Liver (tissue), 9 donors: ENCODE results near the gene SHB. TPM values are rescaled to one million over a fixed set of nuclear protein-coding genes. Genes with fewer than 3 reads are reported as not detected.

ENCODE experiments used
- DNase-seq: peaks from one replicate; pipeline ENCODE4 v3.0.0-alpha.2; 2017; ENCODE audit warnings: low spot score
- H3K27ac ChIP-seq, 2 donors: one replicate each; pipeline ENCODE4 v1.7.0; 2013; ENCODE audit warnings: inconsistent platforms in 2 of 2, low read length in 2 of 2, control low read depth in 1 of 2, low read depth in 1 of 2, mild to moderate bottlenecking in 1 of 2
- H3K27me3 ChIP-seq, 4 donors: one replicate each; pipeline versions ENCODE4 v1.6.1 to v1.7.0; 2013; ENCODE audit warnings: low read length in 3 of 4, inconsistent platforms in 1 of 4, mild to moderate bottlenecking in 1 of 4, moderate library complexity in 1 of 4; ENCODE audit not compliant: control insufficient read depth in 4 of 4, insufficient read depth in 4 of 4
- H3K36me3 ChIP-seq, 4 donors: one replicate each; pipeline versions ENCODE4 v1.6.1 to v1.7.0; 2013; ENCODE audit warnings: low read length in 3 of 4, mild to moderate bottlenecking in 3 of 4, low read depth in 1 of 4, moderate library complexity in 1 of 4; ENCODE audit not compliant: control insufficient read depth in 4 of 4, insufficient read depth in 3 of 4
- H3K4me1 ChIP-seq, 4 donors: one replicate each; pipeline versions ENCODE4 v1.6.1 to v1.7.0; 2013; ENCODE audit warnings: low read length in 3 of 4, mild to moderate bottlenecking in 3 of 4, moderate library complexity in 1 of 4; ENCODE audit not compliant: control insufficient read depth in 4 of 4, insufficient read depth in 4 of 4
- H3K4me3 ChIP-seq, 3 donors: one replicate each; pipeline versions ENCODE4 v1.6.1 to v1.7.0; 2013; ENCODE audit warnings: low read length in 3 of 3, control low read depth in 1 of 3, low read depth in 1 of 3, mild to moderate bottlenecking in 1 of 3
- H3K9ac ChIP-seq, 2 donors: one replicate each; pipeline ENCODE4 v1.7.0; 2013; ENCODE audit warnings: low read length in 2 of 2, mild to moderate bottlenecking in 2 of 2, moderate library complexity in 2 of 2, control low read depth in 1 of 2, low read depth in 1 of 2
- H3K9me3 ChIP-seq, 4 donors: one replicate each; pipeline versions ENCODE4 v1.6.1 to v1.7.0; 2013; ENCODE audit warnings: low read length in 3 of 4; ENCODE audit not compliant: control insufficient read depth in 4 of 4
- CTCF ChIP-seq: fragments of 150-350 bp; IDR thresholded peaks from 2 replicates; pipeline ENCODE4 v1.5.1; 2017; ENCODE audit warnings: improper control_type of control experiment, low read depth, low read length; ENCODE audit not compliant: missing input control
- FOXA2 ChIP-seq: IDR thresholded peaks from 2 replicates; pipeline ENCODE4 v1.6.1; 2016; ENCODE audit warnings: antibody characterized with exemption
- HNF4G ChIP-seq: IDR thresholded peaks from 2 replicates; pipeline ENCODE4 v1.6.1; 2016; ENCODE audit warnings: antibody characterized with exemption
- JUND ChIP-seq, 2 donors: IDR thresholded peaks; 2 replicates each; pipeline ENCODE4 v1.6.1; 2016; ENCODE audit warnings: antibody characterized with exemption in 2 of 2
- MAX ChIP-seq: IDR thresholded peaks from 2 replicates; pipeline ENCODE4 v1.6.1; 2016; ENCODE audit warnings: antibody characterized with exemption
- RAD21 ChIP-seq, 2 donors: IDR thresholded peaks; 2 replicates each; pipeline ENCODE4 v1.6.1; 2016; ENCODE audit warnings: antibody characterized with exemption in 2 of 2, mild to moderate bottlenecking in 2 of 2
- RXRA ChIP-seq, 2 donors: IDR thresholded peaks; 2 replicates each; pipeline ENCODE4 v1.6.1; 2017 to 2018; ENCODE audit warnings: antibody characterized with exemption in 2 of 2, mild to moderate bottlenecking in 1 of 2
- SP1 ChIP-seq: IDR thresholded peaks from 2 replicates; pipeline ENCODE4 v1.6.1; 2018; ENCODE audit warnings: antibody characterized with exemption, mild to moderate bottlenecking
- TAF1 ChIP-seq: conservative IDR thresholded peaks from 2 replicates; pipeline ENCODE4 v1.6.1; 2016; ENCODE audit warnings: antibody characterized with exemption, mild to moderate bottlenecking
- YY1 ChIP-seq: IDR thresholded peaks from 2 replicates; pipeline ENCODE4 v1.6.1; 2016; ENCODE audit warnings: antibody characterized with exemption, mild to moderate bottlenecking
- WGBS: extraction: QIAGEN DNeasy Blood & Tissue Kit; methylation state at CpG from one replicate; pipeline ENCODE4 v1.1.7; 2013; 5-methylcytosine and 5-hydroxymethylcytosine counted together
- polyA plus RNA-seq, 2 donors: library from polyadenylated mRNA; stranded (reverse) in 1 of 2; unstranded in 1 of 2; fragments of 200-250 nt in 1 of 2; fragments of >200 nt in 1 of 2; fragmentation: Nextera tagmentation in 1 of 2; extraction: Ambion mirVana in 1 of 2; gene quantifications; one replicate each; pipeline versions ENCODE4 v1.2.1 to v1.2.3, GENCODE V29; 2013 to 2015
- total RNA-seq, 2 donors: library from RNA; depleted of rRNA; stranded (reverse); fragments of >200 nt; gene quantifications; one replicate each; pipeline ENCODE4 v1.2.3, GENCODE V29; 2014
- TF ChIP-seq, protein P1 (sequence below): IDR thresholded peaks from 2 replicates; pipeline ENCODE4 v1.6.1; 2016; ENCODE audit warnings: antibody characterized with exemption, mild to moderate bottlenecking
- TF ChIP-seq, protein P2 (sequence below): IDR thresholded peaks from 2 replicates; pipeline ENCODE4 v1.6.1; 2016; ENCODE audit warnings: antibody characterized with exemption
- TF ChIP-seq, protein P3 (sequence below): IDR thresholded peaks from 2 replicates; pipeline ENCODE4 v1.6.1; 2016; ENCODE audit warnings: antibody characterized with exemption
- donor health status: healthy.
- donor health status: healthy.
- donor health status: healthy.
- donor health status: healthy.
- donor health status: healthy.

The SHB gene
- total and polyA plus RNA-seq, 4 donors: 3.4 to 17.3 (median 7.0) TPM

DNA sequence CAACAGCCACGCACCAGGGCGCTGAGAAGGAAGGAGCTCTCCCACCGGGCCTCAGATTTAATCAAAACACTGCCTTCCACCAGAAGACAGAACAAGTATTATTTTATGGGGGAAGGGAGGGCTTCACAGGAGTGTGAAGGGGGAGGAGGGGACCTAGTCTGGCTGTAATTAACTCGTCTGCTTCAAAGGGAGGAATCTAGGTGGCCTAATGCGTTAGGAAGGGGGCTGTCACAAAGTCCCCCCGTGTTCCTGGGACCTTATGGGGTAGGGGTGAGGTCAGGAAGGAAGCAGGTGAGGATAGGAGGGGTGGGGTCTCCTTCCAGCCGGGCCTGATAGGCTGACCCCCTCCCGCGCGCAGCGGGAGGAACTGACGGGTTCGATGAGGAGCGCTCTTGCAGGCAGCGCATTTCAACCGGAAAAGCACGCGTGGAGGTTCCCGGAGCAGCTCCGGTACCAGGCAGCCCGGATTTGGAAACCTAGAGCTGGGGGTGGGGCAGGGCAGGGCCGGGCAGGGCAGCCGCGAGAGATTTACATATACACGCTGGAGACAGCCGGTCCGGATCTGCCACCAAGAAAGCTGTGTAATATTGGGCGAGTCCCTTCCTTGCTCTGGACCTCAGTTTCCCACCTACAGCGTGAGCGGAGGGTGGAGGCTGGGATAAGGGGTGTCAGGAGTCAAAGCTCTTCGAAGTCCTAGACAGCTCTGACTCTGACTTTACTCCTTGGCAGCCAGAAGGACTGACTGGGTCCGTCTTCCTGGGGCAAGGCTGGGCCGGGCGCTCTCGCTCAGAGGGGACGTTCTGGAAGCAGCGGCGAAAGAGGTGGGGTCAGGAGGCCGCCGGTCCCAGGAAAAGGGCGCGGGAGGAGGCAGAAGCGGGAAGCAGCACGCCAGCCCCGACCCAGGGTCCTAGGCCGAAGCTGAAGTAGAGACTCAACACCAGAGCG, 1.8 kb downstream of the SHB start:
- H3K9me3 ChIP-seq: no peaks in the 10 kb centered on the region
- H3K36me3 ChIP-seq: no peaks in the 10 kb centered on the region
- WGBS: 3% methylated on average over 47 of the region's 47 CpGs
- TF ChIP-seq, protein P1, sequence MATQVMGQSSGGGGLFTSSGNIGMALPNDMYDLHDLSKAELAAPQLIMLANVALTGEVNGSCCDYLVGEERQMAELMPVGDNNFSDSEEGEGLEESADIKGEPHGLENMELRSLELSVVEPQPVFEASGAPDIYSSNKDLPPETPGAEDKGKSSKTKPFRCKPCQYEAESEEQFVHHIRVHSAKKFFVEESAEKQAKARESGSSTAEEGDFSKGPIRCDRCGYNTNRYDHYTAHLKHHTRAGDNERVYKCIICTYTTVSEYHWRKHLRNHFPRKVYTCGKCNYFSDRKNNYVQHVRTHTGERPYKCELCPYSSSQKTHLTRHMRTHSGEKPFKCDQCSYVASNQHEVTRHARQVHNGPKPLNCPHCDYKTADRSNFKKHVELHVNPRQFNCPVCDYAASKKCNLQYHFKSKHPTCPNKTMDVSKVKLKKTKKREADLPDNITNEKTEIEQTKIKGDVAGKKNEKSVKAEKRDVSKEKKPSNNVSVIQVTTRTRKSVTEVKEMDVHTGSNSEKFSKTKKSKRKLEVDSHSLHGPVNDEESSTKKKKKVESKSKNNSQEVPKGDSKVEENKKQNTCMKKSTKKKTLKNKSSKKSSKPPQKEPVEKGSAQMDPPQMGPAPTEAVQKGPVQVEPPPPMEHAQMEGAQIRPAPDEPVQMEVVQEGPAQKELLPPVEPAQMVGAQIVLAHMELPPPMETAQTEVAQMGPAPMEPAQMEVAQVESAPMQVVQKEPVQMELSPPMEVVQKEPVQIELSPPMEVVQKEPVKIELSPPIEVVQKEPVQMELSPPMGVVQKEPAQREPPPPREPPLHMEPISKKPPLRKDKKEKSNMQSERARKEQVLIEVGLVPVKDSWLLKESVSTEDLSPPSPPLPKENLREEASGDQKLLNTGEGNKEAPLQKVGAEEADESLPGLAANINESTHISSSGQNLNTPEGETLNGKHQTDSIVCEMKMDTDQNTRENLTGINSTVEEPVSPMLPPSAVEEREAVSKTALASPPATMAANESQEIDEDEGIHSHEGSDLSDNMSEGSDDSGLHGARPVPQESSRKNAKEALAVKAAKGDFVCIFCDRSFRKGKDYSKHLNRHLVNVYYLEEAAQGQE: peak; percentile 24
- TF ChIP-seq TAF1 (peak; percentile 65), JUND (IDR thresholded peaks at IDR 0.05) (no peak), MAX (no peak), FOXA2 (no peak), RAD21 (IDR thresholded peaks at IDR 0.05) (peak in 1 of 2 donors; percentile 38), RXRA (IDR thresholded peaks at IDR 0.05) (peak in 1 of 2 donors; percentile 44), YY1 (peak; percentile 15), SP1 (peak; percentile 25)
- TF ChIP-seq, protein P2, sequence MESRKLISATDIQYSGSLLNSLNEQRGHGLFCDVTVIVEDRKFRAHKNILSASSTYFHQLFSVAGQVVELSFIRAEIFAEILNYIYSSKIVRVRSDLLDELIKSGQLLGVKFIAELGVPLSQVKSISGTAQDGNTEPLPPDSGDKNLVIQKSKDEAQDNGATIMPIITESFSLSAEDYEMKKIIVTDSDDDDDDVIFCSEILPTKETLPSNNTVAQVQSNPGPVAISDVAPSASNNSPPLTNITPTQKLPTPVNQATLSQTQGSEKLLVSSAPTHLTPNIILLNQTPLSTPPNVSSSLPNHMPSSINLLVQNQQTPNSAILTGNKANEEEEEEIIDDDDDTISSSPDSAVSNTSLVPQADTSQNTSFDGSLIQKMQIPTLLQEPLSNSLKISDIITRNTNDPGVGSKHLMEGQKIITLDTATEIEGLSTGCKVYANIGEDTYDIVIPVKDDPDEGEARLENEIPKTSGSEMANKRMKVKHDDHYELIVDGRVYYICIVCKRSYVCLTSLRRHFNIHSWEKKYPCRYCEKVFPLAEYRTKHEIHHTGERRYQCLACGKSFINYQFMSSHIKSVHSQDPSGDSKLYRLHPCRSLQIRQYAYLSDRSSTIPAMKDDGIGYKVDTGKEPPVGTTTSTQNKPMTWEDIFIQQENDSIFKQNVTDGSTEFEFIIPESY: no peak
- TF ChIP-seq, protein P3, sequence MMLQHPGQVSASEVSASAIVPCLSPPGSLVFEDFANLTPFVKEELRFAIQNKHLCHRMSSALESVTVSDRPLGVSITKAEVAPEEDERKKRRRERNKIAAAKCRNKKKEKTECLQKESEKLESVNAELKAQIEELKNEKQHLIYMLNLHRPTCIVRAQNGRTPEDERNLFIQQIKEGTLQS: no peak
- no peaks in the 10 kb centered on the region for H3K27me3 ChIP-seq
- DNase-seq: no peak
- peak overlapping the region; percentile 90 to 92 for H3K27ac ChIP-seq
- peaks cover 13 to 52% (median 43%) of the 10 kb centered on the region in 4 donors for H3K4me1 ChIP-seq
- peak overlapping the region; percentile 91 to 97 (median 92) for H3K4me3 ChIP-seq
- peak overlapping the region; percentile 75 to 89 for H3K9ac ChIP-seq

DNA sequence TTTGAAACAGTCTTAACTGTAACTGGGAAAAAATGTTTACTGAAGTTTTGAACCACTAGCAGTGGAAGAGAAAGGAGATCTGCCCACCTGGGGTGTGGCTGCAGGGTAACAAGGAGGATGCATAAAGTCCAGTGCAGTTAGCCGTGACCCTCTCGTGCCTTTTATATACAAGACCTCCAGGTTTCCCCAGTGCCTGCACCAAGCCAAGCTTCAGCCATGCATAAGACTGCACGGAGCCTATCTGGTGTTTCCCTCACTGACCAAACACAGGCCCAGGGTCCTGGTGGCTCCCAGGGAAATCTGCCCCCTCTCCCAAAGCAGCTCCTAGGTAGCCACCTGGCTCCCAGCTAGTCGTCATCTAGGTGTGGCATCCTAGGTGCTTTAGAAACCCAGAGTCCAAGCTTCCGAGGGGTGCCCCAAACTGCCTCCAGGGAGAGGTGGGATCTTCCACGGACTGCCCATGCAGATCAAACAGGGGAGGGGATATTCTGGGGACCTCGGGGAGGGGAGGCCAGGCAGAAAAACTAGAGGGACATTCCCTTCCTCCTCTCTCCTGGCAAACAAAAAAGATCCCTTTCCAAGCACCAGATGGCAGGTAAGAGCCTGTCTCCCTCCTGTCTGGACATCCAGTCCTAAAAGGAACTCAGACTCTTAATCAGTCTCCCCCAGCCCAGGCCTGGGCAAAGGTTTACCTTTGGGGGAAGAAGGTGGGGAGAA, 2.7 kb downstream of the SHB start:
- no peak for DNase-seq
- peak overlapping the region; percentile 91 to 97 (median 92) for H3K4me3 ChIP-seq
- H3K9me3 ChIP-seq: no peaks in the 10 kb centered on the region
- H3K36me3 ChIP-seq: no peaks in the 10 kb centered on the region
- TF ChIP-seq HNF4G (no peak), YY1 (no peak), RAD21 (IDR thresholded peaks at IDR 0.05) (peak; percentile 15 to 52), TAF1 (no peak), SP1 (no peak), CTCF (peak; percentile 17)
- TF ChIP-seq, protein P3: no peak
- H3K9ac ChIP-seq: peak overlapping the region; percentile 75 to 78
- no peaks in the 10 kb centered on the region for H3K27me3 ChIP-seq
- H3K4me1 ChIP-seq: peaks cover 16 to 60% (median 51%) of the 10 kb centered on the region in 4 donors
- 26% methylated on average over 7 of the region's 7 CpGs for WGBS
- H3K27ac ChIP-seq: peak overlapping the region; percentile 90 to 92
